Measurements from ENCODE around the gene AGBL1.

The AGBL1 gene

DNA sequence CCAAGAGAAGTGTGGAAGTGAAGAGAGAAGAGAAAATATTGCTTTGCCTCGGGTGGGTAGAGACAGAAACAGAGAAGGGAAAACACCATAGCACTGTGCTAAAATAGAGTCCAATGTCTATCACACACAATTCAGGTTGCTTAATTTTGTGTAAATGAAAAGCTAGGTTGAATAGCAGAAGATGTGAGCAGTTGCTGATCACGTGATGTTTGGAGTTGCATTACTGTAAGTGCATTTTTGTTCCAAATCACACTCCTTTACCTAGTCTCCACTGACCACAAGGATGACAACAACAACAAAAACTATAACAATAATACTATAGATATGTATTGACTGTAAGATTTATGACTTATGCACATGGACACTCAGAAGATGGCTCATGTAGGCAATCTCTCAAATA is 683.2 kb downstream of the AGBL1 start:
- no peak for TF ChIP-seq CTCF (IDR thresholded peaks at IDR 0.05; ENCODE audit: control insufficient read depth, extremely low read depth, insufficient read depth)
- no peak for DNase-seq (ENCODE audit: low read depth)

DNA sequence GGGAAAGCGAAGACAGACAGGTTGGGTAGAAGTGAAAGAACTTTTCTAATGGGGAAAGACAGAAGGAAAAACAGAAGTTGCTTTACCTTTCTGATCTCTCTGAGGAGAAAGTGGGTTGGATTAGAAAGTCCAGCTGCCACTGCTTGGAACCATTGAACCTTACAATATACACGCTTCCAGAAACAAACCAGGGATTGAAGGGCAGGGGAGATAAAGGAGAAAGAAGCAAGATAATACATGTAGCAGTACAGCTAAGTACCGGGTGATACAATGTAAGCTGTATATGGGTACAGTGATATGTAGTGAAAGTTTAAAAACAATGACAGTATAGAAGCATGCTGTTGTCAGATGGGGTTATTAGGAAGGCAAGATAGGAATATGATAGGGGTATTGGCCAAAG is 684.4 kb downstream of the AGBL1 start:
- TF ChIP-seq CTCF (IDR thresholded peaks at IDR 0.05; ENCODE audit: control insufficient read depth, extremely low read depth, insufficient read depth), result no peak
- no peak for DNase-seq (ENCODE audit: low read depth)
- H3K4me3 ChIP-seq (ENCODE audit: low read depth, low read length), result no peak overlapping the region

More for the DNA sequence above, 683.2 kb downstream of the AGBL1 start:
- no peak overlapping the region for H3K4me3 ChIP-seq (ENCODE audit: low read depth, low read length)

GRCh38 chr15:86765281-86765680 is 685.6 kb downstream of the AGBL1 start:
- no peak overlapping the region for H3K4me3 ChIP-seq (ENCODE audit: low read depth, low read length)
- no peak for DNase-seq (ENCODE audit: low read depth)
- TF ChIP-seq CTCF (IDR thresholded peaks at IDR 0.05; ENCODE audit: control insufficient read depth, extremely low read depth, insufficient read depth), result no peak

DNA sequence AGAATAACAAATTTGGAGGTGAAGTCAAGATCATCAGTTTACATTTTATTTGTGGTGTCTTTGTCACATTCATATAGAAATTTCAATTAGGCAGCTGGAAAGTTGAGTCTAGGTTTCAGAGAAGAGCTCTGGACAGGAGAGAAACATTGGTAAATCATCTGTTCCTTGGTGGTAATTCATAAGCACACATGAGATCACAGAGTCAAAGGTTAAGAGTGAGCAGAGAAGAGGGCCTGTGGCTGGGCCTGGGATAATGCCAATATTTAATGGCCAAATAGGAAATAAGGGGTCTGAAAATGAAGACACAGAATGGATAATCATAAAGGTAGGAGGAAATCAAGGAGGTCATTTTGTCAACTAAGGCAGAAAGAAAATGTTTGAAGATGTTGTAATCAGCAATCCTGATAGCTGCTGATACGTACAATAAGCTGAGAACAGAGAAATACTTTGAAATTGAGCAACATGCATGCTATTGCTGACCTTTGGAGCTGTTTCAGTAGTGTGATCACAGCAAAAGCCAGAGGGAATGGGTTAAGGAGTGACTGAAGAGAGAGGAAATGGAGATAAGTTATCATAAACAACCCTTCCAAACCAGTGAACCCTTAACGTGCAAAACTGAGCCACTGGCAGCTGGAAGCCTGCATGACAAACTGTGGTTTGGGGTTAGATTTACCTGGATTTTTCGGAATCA is 692.8 kb downstream of the AGBL1 start:
- DNase-seq (ENCODE audit: low read depth), result no peak

GRCh38 chr15:86773736-86774135 is 694.1 kb downstream of the AGBL1 start:
- no peak overlapping the region for H3K4me3 ChIP-seq (ENCODE audit: low read depth, low read length)
- no peak for TF ChIP-seq CTCF (IDR thresholded peaks at IDR 0.05; ENCODE audit: control insufficient read depth, extremely low read depth, insufficient read depth)
- no peak for DNase-seq (ENCODE audit: low read depth)

More for the DNA sequence above, 692.8 kb downstream of the AGBL1 start:
- no peak overlapping the region for H3K4me3 ChIP-seq (ENCODE audit: low read depth, low read length)
- TF ChIP-seq CTCF (IDR thresholded peaks at IDR 0.05; ENCODE audit: control insufficient read depth, extremely low read depth, insufficient read depth), result no peak

- TF ChIP-seq CTCF (IDR thresholded peaks at IDR 0.05; ENCODE audit: control insufficient read depth, extremely low read depth, insufficient read depth), result no peak
- no peak overlapping the region for H3K4me3 ChIP-seq (ENCODE audit: low read depth, low read length)
- DNase-seq (ENCODE audit: low read depth), result no peak
Measured at GRCh38 chr15:86776145-86776544, 696.5 kb downstream of the AGBL1 start.

- TF ChIP-seq CTCF (IDR thresholded peaks at IDR 0.05; ENCODE audit: control insufficient read depth, extremely low read depth, insufficient read depth), result no peak
- DNase-seq (ENCODE audit: low read depth), result peak; percentile 11
- H3K4me3 ChIP-seq (ENCODE audit: low read depth, low read length), result no peak overlapping the region
Measured at GRCh38 chr15:86796521-86796920, 716.9 kb downstream of the AGBL1 start.

Measured in LNCaP clone FGC (cell line).